Activated naive CD4-positive, alpha-beta T cell treated with Interleukin-2 at 50 U/mL for 16 hours (primary cell): ENCODE data around the gene TMEM233.
A peak's percentile ranks its signal among the peaks of the same experiment; 100 is the strongest.
"Not testable (repeated sequence)": the region's sequence is repeated elsewhere in the genome, so short reads cannot be mapped to it uniquely, and the experiment has no call there.

Experiments
- DNase-seq: peaks from one replicate; pipeline ENCODE4 v3.0.0-alpha.2; 2020

TMEM233 gene

GRCh38 chr12:119613319-119613936 lies 19.9 kb downstream of the TMEM233 start:
- no peak for DNase-seq

GRCh38 chr12:119614705-119615104 lies 21.1 kb downstream of the TMEM233 start:
- no peak for DNase-seq

GRCh38 chr12:119615518-119616475 lies 22.2 kb downstream of the TMEM233 start:
- no peak for DNase-seq

GRCh38 chr12:119618328-119618896 lies 24.8 kb downstream of the TMEM233 start:
- not testable (repeated sequence) for DNase-seq

- no peak for DNase-seq
Measured at GRCh38 chr12:119620490-119620889, 26.9 kb downstream of the TMEM233 start.

- no peak for DNase-seq
Measured at GRCh38 chr12:119621878-119622277, 28.3 kb downstream of the TMEM233 start.

GRCh38 chr12:119624966-119625365 lies 31.4 kb downstream of the TMEM233 start:
- DNase-seq = no peak

GRCh38 chr12:119627019-119627643 lies 33.6 kb downstream of the TMEM233 start:
- DNase-seq = no peak

- DNase-seq = no peak
Measured at GRCh38 chr12:119627686-119628085, 34.1 kb downstream of the TMEM233 start.

GRCh38 chr12:119630223-119630780 lies 36.7 kb downstream of the TMEM233 start:
- DNase-seq = no peak

GRCh38 chr12:119630962-119631550 lies 37.5 kb downstream of the TMEM233 start:
- DNase-seq = no peak

- DNase-seq = no peak
Measured at GRCh38 chr12:119631930-119632678, 38.5 kb downstream of the TMEM233 start.

GRCh38 chr12:119634743-119635142 lies 41.2 kb downstream of the TMEM233 start:
- no peak for DNase-seq

- no peak for DNase-seq
Measured at GRCh38 chr12:119642986-119643385, 49.4 kb downstream of the TMEM233 start.

GRCh38 chr12:119644930-119645329 lies 51.4 kb downstream of the TMEM233 start:
- no peak for DNase-seq

- no peak for DNase-seq
Measured at GRCh38 chr12:119645535-119646059, 52.0 kb downstream of the TMEM233 start.

GRCh38 chr12:119649202-119649808 lies 55.7 kb downstream of the TMEM233 start:
- DNase-seq = no peak

GRCh38 chr12:119652665-119653064 lies 59.1 kb downstream of the TMEM233 start:
- no peak for DNase-seq

- DNase-seq = not testable (repeated sequence)
Measured at GRCh38 chr12:119657001-119657400, 63.4 kb downstream of the TMEM233 start.

- not testable (repeated sequence) for DNase-seq
Measured at GRCh38 chr12:119658166-119658565, 64.6 kb downstream of the TMEM233 start.

GRCh38 chr12:119659289-119659897 lies 65.8 kb downstream of the TMEM233 start:
- peak; percentile 55 for DNase-seq
